B cell (primary cell): ENCODE measurements around the gene PRKD2. TPM values are rescaled to one million over a fixed set of nuclear protein-coding genes. Genes with fewer than 3 reads are reported as not detected.

Experiments used
- ATAC-seq: fragments of 200-7000 bp; cut with Tn5 transposase; one replicate; pipeline ENCODE4 v1.10.0; 2021; ENCODE audit warnings: low read depth, mild to moderate bottlenecking, moderate number of reproducible peaks, moderate library complexity
- CTCF ChIA-PET: fragments of 350-600 bp; sonication (Branson Sonifier 250); formaldehyde crosslinking; loops from one replicate; lab custom pipeline; 2021; ENCODE audit warnings: antibody characterized with exemption, inconsistent platforms; lab: Charles Lee
- POLR2A ChIA-PET: fragments of 350-600 bp; sonication (Branson Sonifier 250); formaldehyde crosslinking; loops from one replicate; lab custom pipeline; 2021; ENCODE audit warnings: antibody characterized with exemption; lab: Charles Lee
- DNase-seq: peaks from one replicate; pipeline ENCODE4 v3.0.0; 2013
- H2AFZ ChIP-seq: 2 replicates; pipeline ENCODE4 v1.6.1; 2012; ENCODE audit warnings: mild to moderate bottlenecking, low read depth, low read length; ENCODE audit not compliant: insufficient read depth, poor library complexity, severe bottlenecking
- H3K27ac ChIP-seq, 2 donors: 1 replicate in 1 of 2; 2 replicates in 1 of 2; pipeline ENCODE4 v1.5.1; 2012 to 2013; ENCODE audit warnings: low read length in 2 of 2, mild to moderate bottlenecking in 2 of 2, moderate library complexity in 1 of 2
- H3K27me3 ChIP-seq, 4 experiments: fragments of 200-600 bp in 1 of 4; sonication (generic) in 1 of 4; replicated peaks in 1 of 4; 1 replicate in 2 of 4; 2 replicates in 2 of 4; pipeline versions ENCODE4 v1.6.1 to v1.7.0; 2013 to 2016; ENCODE audit warnings: low read length in 3 of 4, mild to moderate bottlenecking in 2 of 4, mixed read lengths in 1 of 4, moderate library complexity in 1 of 4; ENCODE audit not compliant: insufficient read depth in 4 of 4, control insufficient read depth in 3 of 4; ENCODE audit errors: control extremely low read depth in 1 of 4
- H3K36me3 ChIP-seq, 2 experiments: replicated peaks in 1 of 2; 1 replicate in 1 of 2; 2 replicates in 1 of 2; pipeline versions ENCODE4 v1.6.1 to v1.7.1; 2013; ENCODE audit warnings: low read length in 1 of 2; ENCODE audit not compliant: insufficient read depth in 2 of 2, control insufficient read depth in 1 of 2; ENCODE audit errors: control extremely low read depth in 1 of 2, extremely low read depth in 1 of 2
- H3K4me1 ChIP-seq, 2 donors: fragments of 200-600 bp in 1 of 2; sonication (generic) in 1 of 2; 1 replicate in 1 of 2; 2 replicates in 1 of 2; pipeline versions ENCODE4 v1.5.1 to v1.6.1; 2013 to 2017; ENCODE audit warnings: low read length in 2 of 2; ENCODE audit not compliant: control insufficient read depth in 2 of 2, insufficient read depth in 2 of 2
- H3K4me2 ChIP-seq: replicated peaks from 2 replicates; pipeline ENCODE3; 2012; ENCODE audit warnings: mild to moderate bottlenecking, low read depth, low read length; ENCODE audit not compliant: poor library complexity, severe bottlenecking
- H3K4me3 ChIP-seq, 5 experiments: fragments of 200-600 bp in 1 of 5; sonication (generic) in 1 of 5; 1 replicate in 3 of 5; 2 replicates in 2 of 5; pipeline versions ENCODE4 v1.5.1 to v1.7.0; 2011 to 2016; ENCODE audit warnings: low read length in 4 of 5, mild to moderate bottlenecking in 4 of 5, low read depth in 2 of 5, control low read depth in 1 of 5, moderate library complexity in 1 of 5; ENCODE audit not compliant: insufficient read depth in 1 of 5; ENCODE audit errors: control extremely low read depth in 1 of 5, extremely low read depth in 1 of 5
- H3K79me2 ChIP-seq: fragments of 200-600 bp; sonication (generic); one replicate; pipeline ENCODE4 v1.6.0; 2016; ENCODE audit warnings: low read length; ENCODE audit not compliant: control insufficient read depth, insufficient read depth
- H3K9ac ChIP-seq: fragments of 200-600 bp; sonication (generic); 2 replicates; pipeline ENCODE4 v1.6.1; 2017; ENCODE audit warnings: mild to moderate bottlenecking, low read length, moderate library complexity
- H3K9me3 ChIP-seq, 3 donors: one replicate each; pipeline versions ENCODE4 v1.6.1 to v1.7.1; 2013; ENCODE audit warnings: low read length in 2 of 3; ENCODE audit not compliant: control insufficient read depth in 2 of 3, insufficient read depth in 1 of 3; ENCODE audit errors: control extremely low read depth in 1 of 3
- H4K20me1 ChIP-seq: 2 replicates; pipeline ENCODE4 v1.6.0; 2012; ENCODE audit warnings: mild to moderate bottlenecking, low read length; ENCODE audit not compliant: insufficient read depth, control insufficient read depth, poor library complexity, severe bottlenecking
- H3K27ac Mint-ChIP-seq: one replicate; pipeline ENCODE4 v1.8.0; 2021; ENCODE audit warnings: mixed read lengths
- H3K27me3 Mint-ChIP-seq: one replicate; pipeline ENCODE4 v1.8.0; 2021; ENCODE audit warnings: mixed read lengths
- H3K4me1 Mint-ChIP-seq: one replicate; pipeline ENCODE4 v1.8.0; 2021; ENCODE audit warnings: mixed read lengths
- H3K4me3 Mint-ChIP-seq: one replicate; pipeline ENCODE4 v1.8.0; 2021; ENCODE audit warnings: mixed read lengths
- H3K9me3 Mint-ChIP-seq: one replicate; pipeline ENCODE4 v1.8.0; 2022; ENCODE audit warnings: mixed read lengths; ENCODE audit not compliant: insufficient read depth
- CTCF ChIP-seq: fragments of 200-600 bp; IDR thresholded peaks from one replicate; pipeline ENCODE4 v1.8.0; 2022; ENCODE audit warnings: antibody characterized with exemption, mild to moderate bottlenecking
- EZH2 ChIP-seq: IDR thresholded peaks from 2 replicates; pipeline ENCODE4 v1.6.1; 2012; ENCODE audit warnings: borderline replicate concordance, low read depth, mild to moderate bottlenecking, moderate library complexity, low read length; ENCODE audit not compliant: insufficient read depth, poor library complexity, severe bottlenecking
- WGBS: methylation state at CpG from one replicate; pipeline ENCODE4 v1.1.5; 2013; ENCODE audit warnings: missing lambda C conversion rate; ENCODE audit not compliant: insufficient coverage; 5-methylcytosine and 5-hydroxymethylcytosine counted together
- intact Hi-C: fragments of 100-400 bp; cut with micrococcal nuclease; formaldehyde crosslinking; loops from one replicate; pipeline ENCODE4 v1.10.0; 2022
- polyA plus RNA-seq: library from polyadenylated mRNA; depleted of rRNA; stranded (reverse); fragments of >200 nt; gene quantifications from 2 replicates; pipeline ENCODE4 v1.2.3, GENCODE V29; 2012
- total RNA-seq, 2 donors: library from RNA; stranded (reverse); fragments of 120-200 nt in 1 of 2; gene quantifications; 1 replicate in 1 of 2; 2 replicates in 1 of 2; pipeline versions ENCODE4 v1.2.3 to v1.2.4, GENCODE V29; 2013 to 2022

The PRKD2 gene
- total and polyA plus RNA-seq, 2 donors (not counting 1 experiment from before 2014, with no cell fraction given) = 192 to 208 TPM

- intact Hi-C loops = loop anchor here (5.0 kb wide), 1 partner anchor 34 kb away; no protein-coding TSS in a partner anchor
- ChIA-PET CTCF (interaction anchor here (0.6 to 1.5 kb wide), 4 partner anchors 16 to 36 kb away, joined by 3 to 5 read pairs (median 4); no protein-coding TSS in a partner anchor), POLR2A (no interaction called here)
- peaks cover 3% of the 10 kb centered on the region for H3K4me1 Mint-ChIP-seq
- no peak for TF ChIP-seq EZH2
- TF ChIP-seq CTCF = no peak
- peaks cover 96% of the 10 kb centered on the region for H4K20me1 ChIP-seq
- no peaks in the 10 kb centered on the region for H3K9me3 Mint-ChIP-seq
- no peak overlapping the region for H3K27ac Mint-ChIP-seq
- no peak overlapping the region for H3K4me3 Mint-ChIP-seq
- H3K9ac ChIP-seq = no peak overlapping the region
- H3K4me3 ChIP-seq = no peak overlapping the region
- DNase-seq (no peak), ATAC-seq (no peak)
- peaks cover 56% of the 10 kb centered on the region for H3K79me2 ChIP-seq
- no peaks in the 10 kb centered on the region for H3K9me3 ChIP-seq
- WGBS = 100% methylated on average over 4 of the region's 4 CpGs
- H3K27me3 Mint-ChIP-seq = no peaks in the 10 kb centered on the region
- no peaks in the 10 kb centered on the region for H3K4me1 ChIP-seq
- H3K27ac ChIP-seq = peak overlapping the region in 1 of 2 donors; percentile 34
- H2AFZ ChIP-seq = no peak overlapping the region
- no peak overlapping the region for H3K4me2 ChIP-seq
- peaks cover 21 to 93% of the 10 kb centered on the region in 2 experiments for H3K36me3 ChIP-seq
- no peaks in the 10 kb centered on the region for H3K27me3 ChIP-seq
Measured at GRCh38 chr19:46692918-46693722, 23.8 kb downstream of the PRKD2 start.

GRCh38 chr19:46691948-46692347 is 25.0 kb downstream of the PRKD2 start:
- Histone ChIP-seq H3K4me3 (no peak overlapping the region), H3K27ac (no peak overlapping the region), H3K9me3 (no peaks in the 10 kb centered on the region), H3K36me3 (peaks cover 21 to 93% of the 10 kb centered on the region in 2 experiments), H2AFZ (no peak overlapping the region), H3K27me3 (no peaks in the 10 kb centered on the region), H3K4me2 (no peak overlapping the region), H3K79me2 (peaks cover 52% of the 10 kb centered on the region), H3K9ac (no peak overlapping the region), H3K4me1 (no peaks in the 10 kb centered on the region), H4K20me1 (peaks cover 96% of the 10 kb centered on the region)
- intact Hi-C loops = loop anchor here (5.0 kb wide), 1 partner anchor 35 kb away; no protein-coding TSS in a partner anchor
- ChIA-PET CTCF (interaction anchor here (1.0 to 1.2 kb wide), 2 partner anchors 11 to 13 kb away, joined by 3 to 7 read pairs; no protein-coding TSS in a partner anchor), POLR2A (no interaction called here)
- H3K4me3 Mint-ChIP-seq = no peak overlapping the region
- no peak overlapping the region for H3K27ac Mint-ChIP-seq
- H3K9me3 Mint-ChIP-seq = no peaks in the 10 kb centered on the region
- peaks cover 3% of the 10 kb centered on the region for H3K4me1 Mint-ChIP-seq
- TF ChIP-seq CTCF (no peak), EZH2 (no peak)
- no CpG with 5 or more reads among the region's 2 CpGs for WGBS
- H3K27me3 Mint-ChIP-seq = no peaks in the 10 kb centered on the region
- ATAC-seq = no peak
- DNase-seq = no peak
